Peyer's patch (tissue), 4 donors: ENCODE measurements around the gene CDH6.

ENCODE experiments used
- CTCF ChIP-seq, 6 experiments: fragments of 450-650 bp in 4 of 6; fragments of 200-600 bp in 2 of 6; sonication (generic) in 1 of 6; IDR thresholded peaks; one replicate each; pipeline ENCODE4 v1.5.1; 2017 to 2019; ENCODE audit warnings: antibody characterized with exemption in 6 of 6, mild to moderate bottlenecking in 3 of 6, moderate library complexity in 1 of 6
- POLR2A ChIP-seq, 2 donors: fragments of 450-650 bp; IDR thresholded peaks; one replicate each; pipeline ENCODE4 v1.5.1; 2017; ENCODE audit warnings: antibody characterized with exemption in 2 of 2, mild to moderate bottlenecking in 2 of 2, moderate library complexity in 2 of 2

GRCh38 chr5:31244921-31245320, 51.4 kb downstream of the CDH6 start:
- TF ChIP-seq CTCF (IDR thresholded peaks at IDR 0.05) = no peak
- TF ChIP-seq POLR2A (IDR thresholded peaks at IDR 0.05) = no peak
